HCT116 (cell line): ENCODE data around the gene SPON2. TPM values are rescaled to one million over a fixed set of nuclear protein-coding genes. Genes with fewer than 3 reads are reported as not detected.

Source experiments
- ATAC-seq: fragments of 200-7000 bp; cut with Tn5 transposase; 2 replicates; pipeline ENCODE4 v1.9.1; 2020; ENCODE audit warnings: mild to moderate bottlenecking, moderate library complexity
- BruUV-seq: library from RNA; stranded (reverse); fragments of 400-500 nt; replicated peaks from 2 replicates; lab custom pipeline; 2021; lab: Mats Ljungman, UMichigan
- CTCF ChIA-PET: fragments of 300-600 bp; sonication (Branson Sonifier 250); formaldehyde crosslinking; loops from one replicate; lab custom pipeline; 2021; ENCODE audit warnings: antibody characterized with exemption; lab: Charles Lee
- POLR2A ChIA-PET: fragments of 300-600, 350-600 bp; sonication (Branson Sonifier 250); formaldehyde crosslinking; loops from one replicate; lab custom pipeline; 2021; ENCODE audit warnings: antibody characterized with exemption; lab: Charles Lee
- RAD21 ChIA-PET, 2 experiments: fragments of 300-600 bp; sonication (Branson Sonifier 250); formaldehyde crosslinking; loops; one replicate each; lab custom pipeline; 2023; ENCODE audit warnings: low total read pairs in 2 of 2; ENCODE audit not compliant: uncharacterized antibody in 2 of 2, unreplicated experiment in 2 of 2, low non-redundant PET in 1 of 2; lab: Charles Lee
- DNase-seq: peaks from one replicate; pipeline ENCODE4 v3.0.0-alpha.2; 2010; ENCODE audit warnings: low read depth, low spot score
- H2AFZ ChIP-seq: fragments of 200-600 bp; shearing (Covaris generic), sonication (generic); 2 replicates; pipeline ENCODE4 v1.6.1; 2017; ENCODE audit warnings: low read depth, mixed run types, mixed read lengths, antibody characterized with exemption, low read length; ENCODE audit not compliant: poor library complexity, severe bottlenecking
- H3K27ac ChIP-seq: 2 replicates; pipeline ENCODE4 v1.5.1; 2012; ENCODE audit warnings: low read depth, low read length
- H3K27me3 ChIP-seq: fragments of 200-600 bp; sonication (generic); 2 replicates; pipeline ENCODE4 v1.6.1; 2016; ENCODE audit warnings: mixed run types, low read length, mixed read lengths; ENCODE audit not compliant: insufficient read depth
- H3K36me3 ChIP-seq, 2 experiments: fragments of 200-500 bp in 1 of 2; fragments of 200-600 bp in 1 of 2; sonication (Bioruptor generic) in 1 of 2; sonication (generic) in 1 of 2; 2 replicates each; pipeline versions ENCODE4 v1.5.1 to v1.6.1; 2014 to 2016; ENCODE audit warnings: low read length in 2 of 2, inconsistent platforms in 1 of 2, mixed read lengths in 1 of 2, mixed run types in 1 of 2; ENCODE audit not compliant: insufficient read depth in 2 of 2, control insufficient read depth in 1 of 2
- H3K4me1 ChIP-seq, 2 experiments: fragments of 200-600 bp in 1 of 2; sonication (generic) in 1 of 2; 2 replicates each; pipeline versions ENCODE4 v1.5.1 to v1.6.1; 2012 to 2017; ENCODE audit warnings: low read length in 2 of 2, inconsistent platforms in 1 of 2, mild to moderate bottlenecking in 1 of 2, mixed read lengths in 1 of 2, mixed run types in 1 of 2, moderate library complexity in 1 of 2; ENCODE audit not compliant: insufficient read depth in 2 of 2, control insufficient read depth in 1 of 2
- H3K4me2 ChIP-seq: fragments of 200-600 bp; sonication (generic); 2 replicates; pipeline ENCODE4 v1.6.1; 2017; ENCODE audit warnings: mixed run types, low read length, mixed read lengths
- H3K4me3 ChIP-seq, 2 experiments: fragments of 200-600 bp in 1 of 2; sonication (generic) in 1 of 2; replicated peaks in 1 of 2; 2 replicates each; pipeline ENCODE4 v1.5.1; 2011 to 2016; ENCODE audit warnings: low read length in 2 of 2, control low read depth in 1 of 2, low read depth in 1 of 2, mild to moderate bottlenecking in 1 of 2, mixed read lengths in 1 of 2, mixed run types in 1 of 2
- H3K79me2 ChIP-seq: fragments of 200-600 bp; sonication (generic); 2 replicates; pipeline ENCODE4 v1.6.1; 2017; ENCODE audit warnings: mild to moderate bottlenecking, mixed run types, low read length, moderate library complexity, mixed read lengths; ENCODE audit not compliant: insufficient read depth
- H3K9ac ChIP-seq: fragments of 200-600 bp; sonication (generic); 2 replicates; pipeline ENCODE4 v1.6.1; 2016; ENCODE audit warnings: low read length, mixed read lengths
- H3K9me2 ChIP-seq: fragments of 200-600 bp; sonication (generic), shearing (Covaris generic); 2 replicates; pipeline ENCODE4 v1.6.1; 2017; ENCODE audit warnings: mixed run types, mild to moderate bottlenecking, moderate library complexity; ENCODE audit not compliant: insufficient read depth
- H3K9me3 ChIP-seq, 2 experiments: fragments of 200-500 bp in 1 of 2; fragments of 200-600 bp in 1 of 2; sonication (Bioruptor generic) in 1 of 2; sonication (generic) in 1 of 2; 2 replicates each; pipeline ENCODE4 v1.6.1; 2014 to 2017; ENCODE audit warnings: low read length in 2 of 2, mixed read lengths in 2 of 2, inconsistent platforms in 1 of 2, low read depth in 1 of 2, mild to moderate bottlenecking in 1 of 2, mixed run types in 1 of 2, moderate library complexity in 1 of 2; ENCODE audit not compliant: control insufficient read depth in 1 of 2, insufficient read depth in 1 of 2
- H4K20me1 ChIP-seq: fragments of 200-600 bp; sonication (generic), shearing (Covaris generic); 2 replicates; pipeline ENCODE4 v1.6.1; 2017; ENCODE audit warnings: mixed run types, mild to moderate bottlenecking, moderate library complexity; ENCODE audit not compliant: insufficient read depth
- CBX3 ChIP-seq: IDR thresholded peaks from 2 replicates; pipeline ENCODE4 v1.6.1; 2012; ENCODE audit warnings: low read depth
- ELF1 ChIP-seq: IDR thresholded peaks from 2 replicates; pipeline ENCODE4 v1.6.1; 2012; ENCODE audit warnings: low read depth, borderline replicate concordance
- FOSL1 ChIP-seq: IDR thresholded peaks from 2 replicates; pipeline ENCODE4 v1.6.1; 2012; ENCODE audit warnings: low read depth
- SIN3A ChIP-seq: IDR thresholded peaks from 2 replicates; pipeline ENCODE4 v1.6.1; 2012; ENCODE audit warnings: low read depth
- ZFX ChIP-seq: fragments of 450-650 bp; IDR thresholded peaks from 2 replicates; pipeline ENCODE4 v1.6.1; 2017
- intact Hi-C: fragments of 100-400 bp; cut with micrococcal nuclease; formaldehyde crosslinking; loops from 2 replicates; pipeline ENCODE4 v1.10.0; 2022
- total RNA-seq: library from RNA; stranded (reverse); gene quantifications from one replicate; pipeline ENCODE4 v1.2.1, GENCODE V29; 2021; ENCODE audit not compliant: unreplicated experiment
- TF ChIP-seq, protein P1 (sequence below), 3 experiments: fragments of 200-600 bp in 1 of 3; sonication (generic) in 1 of 3; IDR thresholded peaks in 2 of 3; conservative IDR thresholded peaks in 1 of 3; 2 replicates each; pipeline ENCODE4 v1.5.1; 2012 to 2017; ENCODE audit warnings: low read depth in 2 of 3, low read length in 2 of 3, antibody characterized with exemption in 1 of 3, borderline replicate concordance in 1 of 3, control low read depth in 1 of 3, mild to moderate bottlenecking in 1 of 3, mixed read lengths in 1 of 3, mixed run types in 1 of 3, moderate library complexity in 1 of 3; ENCODE audit not compliant: insufficient read depth in 1 of 3
- TF ChIP-seq, protein P2 (sequence below): IDR thresholded peaks from 2 replicates; pipeline ENCODE4 v1.6.1; 2012
- TF ChIP-seq, protein P3 (sequence below): IDR thresholded peaks from 2 replicates; pipeline ENCODE4 v1.6.1; 2012
- TF ChIP-seq, protein P4 (sequence below): IDR thresholded peaks from 2 replicates; pipeline ENCODE4 v1.6.1; 2011; ENCODE audit warnings: mild to moderate bottlenecking, low read length, moderate library complexity; ENCODE audit not compliant: insufficient replicate concordance; ENCODE audit errors: extremely low read depth
- TF ChIP-seq, protein P5 (sequence below): IDR thresholded peaks from 2 replicates; pipeline ENCODE4 v1.6.1; 2012; ENCODE audit warnings: low read depth

Gene SPON2
- total RNA-seq, 1 experiment from 2014 or later = 1.5 TPM

DNA sequence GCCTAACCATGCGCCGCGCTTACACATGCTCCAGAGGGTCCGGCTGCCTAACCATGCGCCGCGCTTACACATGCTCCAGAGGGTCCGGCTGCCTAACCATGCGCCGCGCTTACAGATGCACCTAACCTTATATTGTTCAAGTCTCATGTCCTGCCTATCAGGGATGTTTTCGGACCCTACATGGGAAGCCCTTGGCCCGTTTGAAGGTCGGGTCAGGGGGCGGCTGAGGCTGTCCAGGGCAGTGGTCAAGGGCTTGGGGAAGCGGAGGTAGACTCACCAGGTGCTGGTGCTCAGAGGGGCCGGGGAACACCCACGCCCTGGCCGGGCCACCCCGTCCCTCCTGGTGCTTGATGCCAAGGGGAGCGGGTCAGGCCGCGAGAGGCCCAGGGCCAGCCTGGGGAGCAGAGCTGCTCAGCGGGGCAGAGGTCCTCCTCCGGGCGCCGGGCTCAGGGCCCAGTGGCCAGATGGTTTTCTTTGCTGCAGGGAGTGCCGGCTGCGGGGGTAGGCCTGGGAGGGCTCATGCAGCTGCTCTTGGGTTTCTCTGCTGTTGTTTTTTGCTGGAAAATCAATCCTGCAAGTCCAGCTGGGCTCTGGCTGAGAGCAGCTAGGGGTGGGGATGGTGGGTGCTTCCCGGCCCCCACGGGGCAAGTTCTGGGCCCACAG is 35.4 kb upstream of the SPON2 start:
- ChIA-PET RAD21 (no interaction called here), CTCF (no interaction called here), POLR2A (no interaction called here)
- Histone ChIP-seq H3K79me2 (no peaks in the 10 kb centered on the region), H3K36me3 (peaks cover 0 to 6% of the 10 kb centered on the region in 2 experiments; a peak in 1 of 4 replicates), H3K4me3 (no peak overlapping the region), H3K4me1 (no peaks in the 10 kb centered on the region), H3K9me3 (no peaks in the 10 kb centered on the region), H3K27ac (no peak overlapping the region), H3K9ac (no peak overlapping the region), H4K20me1 (no peaks in the 10 kb centered on the region), H3K4me2 (no peak overlapping the region), H3K27me3 (no peaks in the 10 kb centered on the region), H3K9me2 (no peaks in the 10 kb centered on the region), H2AFZ (no peak overlapping the region)
- no peak for TF ChIP-seq SIN3A
- TF ChIP-seq ELF1 = no peak
- TF ChIP-seq, protein P1, sequence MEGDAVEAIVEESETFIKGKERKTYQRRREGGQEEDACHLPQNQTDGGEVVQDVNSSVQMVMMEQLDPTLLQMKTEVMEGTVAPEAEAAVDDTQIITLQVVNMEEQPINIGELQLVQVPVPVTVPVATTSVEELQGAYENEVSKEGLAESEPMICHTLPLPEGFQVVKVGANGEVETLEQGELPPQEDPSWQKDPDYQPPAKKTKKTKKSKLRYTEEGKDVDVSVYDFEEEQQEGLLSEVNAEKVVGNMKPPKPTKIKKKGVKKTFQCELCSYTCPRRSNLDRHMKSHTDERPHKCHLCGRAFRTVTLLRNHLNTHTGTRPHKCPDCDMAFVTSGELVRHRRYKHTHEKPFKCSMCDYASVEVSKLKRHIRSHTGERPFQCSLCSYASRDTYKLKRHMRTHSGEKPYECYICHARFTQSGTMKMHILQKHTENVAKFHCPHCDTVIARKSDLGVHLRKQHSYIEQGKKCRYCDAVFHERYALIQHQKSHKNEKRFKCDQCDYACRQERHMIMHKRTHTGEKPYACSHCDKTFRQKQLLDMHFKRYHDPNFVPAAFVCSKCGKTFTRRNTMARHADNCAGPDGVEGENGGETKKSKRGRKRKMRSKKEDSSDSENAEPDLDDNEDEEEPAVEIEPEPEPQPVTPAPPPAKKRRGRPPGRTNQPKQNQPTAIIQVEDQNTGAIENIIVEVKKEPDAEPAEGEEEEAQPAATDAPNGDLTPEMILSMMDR (IDR thresholded peaks at IDR 0.05 in 2 of 3, conservative IDR thresholded peaks at IDR 0.05 in 1 of 3; ENCODE audit: borderline replicate concordance in 1 of 3, insufficient read depth in 1 of 3, low read depth in 2 of 3, low read length in 2 of 3) = no peak
- TF ChIP-seq, protein P2, sequence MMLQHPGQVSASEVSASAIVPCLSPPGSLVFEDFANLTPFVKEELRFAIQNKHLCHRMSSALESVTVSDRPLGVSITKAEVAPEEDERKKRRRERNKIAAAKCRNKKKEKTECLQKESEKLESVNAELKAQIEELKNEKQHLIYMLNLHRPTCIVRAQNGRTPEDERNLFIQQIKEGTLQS = no peak
- TF ChIP-seq ZFX = no peak
- TF ChIP-seq, protein P3, sequence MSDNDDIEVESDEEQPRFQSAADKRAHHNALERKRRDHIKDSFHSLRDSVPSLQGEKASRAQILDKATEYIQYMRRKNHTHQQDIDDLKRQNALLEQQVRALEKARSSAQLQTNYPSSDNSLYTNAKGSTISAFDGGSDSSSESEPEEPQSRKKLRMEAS = no peak
- TF ChIP-seq CBX3 = no peak
- BruUV-seq = no TSS peak
- ATAC-seq (no peak), DNase-seq (no peak)
- intact Hi-C loops = no loop called here

DNA sequence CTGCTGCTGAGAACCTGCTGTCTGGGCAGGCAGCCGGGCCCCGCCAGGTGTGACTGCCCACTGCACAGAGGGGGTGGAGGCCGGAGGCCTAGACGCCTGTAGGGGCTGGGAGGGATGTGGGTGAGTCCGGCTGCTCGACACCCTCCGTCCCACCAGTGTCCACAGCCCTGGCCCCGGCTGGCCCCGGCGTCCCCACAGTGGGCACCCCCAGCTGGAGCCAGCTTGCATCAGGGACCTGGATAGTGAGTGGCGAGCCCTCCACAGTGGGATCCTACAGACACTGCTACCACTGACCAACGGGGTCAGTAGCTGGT is 34.7 kb upstream of the SPON2 start:
- no TSS peak for BruUV-seq
- ATAC-seq (no peak), DNase-seq (no peak)
- H4K20me1 ChIP-seq = no peaks in the 10 kb centered on the region
- no peaks in the 10 kb centered on the region for H3K9me3 ChIP-seq
- H3K9me2 ChIP-seq = no peaks in the 10 kb centered on the region
- peaks cover 0 to 6% of the 10 kb centered on the region in 2 experiments; a peak in 1 of 4 replicates for H3K36me3 ChIP-seq
- POLR2A ChIA-PET = no interaction called here
- RAD21 ChIA-PET = no interaction called here
- H3K4me2 ChIP-seq = no peak overlapping the region
- H3K9ac ChIP-seq = no peak overlapping the region
- H3K4me1 ChIP-seq = no peaks in the 10 kb centered on the region
- H3K79me2 ChIP-seq = no peaks in the 10 kb centered on the region
- CTCF ChIA-PET = no interaction called here
- intact Hi-C loops = no loop called here
- no peak overlapping the region for H3K27ac ChIP-seq
- H2AFZ ChIP-seq = no peak overlapping the region
- H3K4me3 ChIP-seq = no peak overlapping the region
- no peaks in the 10 kb centered on the region for H3K27me3 ChIP-seq
- TF ChIP-seq SIN3A (no peak), ELF1 (no peak), FOSL1 (no peak), CBX3 (no peak)
- TF ChIP-seq, protein P2 = no peak
- TF ChIP-seq, protein P4, sequence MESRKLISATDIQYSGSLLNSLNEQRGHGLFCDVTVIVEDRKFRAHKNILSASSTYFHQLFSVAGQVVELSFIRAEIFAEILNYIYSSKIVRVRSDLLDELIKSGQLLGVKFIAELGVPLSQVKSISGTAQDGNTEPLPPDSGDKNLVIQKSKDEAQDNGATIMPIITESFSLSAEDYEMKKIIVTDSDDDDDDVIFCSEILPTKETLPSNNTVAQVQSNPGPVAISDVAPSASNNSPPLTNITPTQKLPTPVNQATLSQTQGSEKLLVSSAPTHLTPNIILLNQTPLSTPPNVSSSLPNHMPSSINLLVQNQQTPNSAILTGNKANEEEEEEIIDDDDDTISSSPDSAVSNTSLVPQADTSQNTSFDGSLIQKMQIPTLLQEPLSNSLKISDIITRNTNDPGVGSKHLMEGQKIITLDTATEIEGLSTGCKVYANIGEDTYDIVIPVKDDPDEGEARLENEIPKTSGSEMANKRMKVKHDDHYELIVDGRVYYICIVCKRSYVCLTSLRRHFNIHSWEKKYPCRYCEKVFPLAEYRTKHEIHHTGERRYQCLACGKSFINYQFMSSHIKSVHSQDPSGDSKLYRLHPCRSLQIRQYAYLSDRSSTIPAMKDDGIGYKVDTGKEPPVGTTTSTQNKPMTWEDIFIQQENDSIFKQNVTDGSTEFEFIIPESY = no peak
- TF ChIP-seq, protein P5, sequence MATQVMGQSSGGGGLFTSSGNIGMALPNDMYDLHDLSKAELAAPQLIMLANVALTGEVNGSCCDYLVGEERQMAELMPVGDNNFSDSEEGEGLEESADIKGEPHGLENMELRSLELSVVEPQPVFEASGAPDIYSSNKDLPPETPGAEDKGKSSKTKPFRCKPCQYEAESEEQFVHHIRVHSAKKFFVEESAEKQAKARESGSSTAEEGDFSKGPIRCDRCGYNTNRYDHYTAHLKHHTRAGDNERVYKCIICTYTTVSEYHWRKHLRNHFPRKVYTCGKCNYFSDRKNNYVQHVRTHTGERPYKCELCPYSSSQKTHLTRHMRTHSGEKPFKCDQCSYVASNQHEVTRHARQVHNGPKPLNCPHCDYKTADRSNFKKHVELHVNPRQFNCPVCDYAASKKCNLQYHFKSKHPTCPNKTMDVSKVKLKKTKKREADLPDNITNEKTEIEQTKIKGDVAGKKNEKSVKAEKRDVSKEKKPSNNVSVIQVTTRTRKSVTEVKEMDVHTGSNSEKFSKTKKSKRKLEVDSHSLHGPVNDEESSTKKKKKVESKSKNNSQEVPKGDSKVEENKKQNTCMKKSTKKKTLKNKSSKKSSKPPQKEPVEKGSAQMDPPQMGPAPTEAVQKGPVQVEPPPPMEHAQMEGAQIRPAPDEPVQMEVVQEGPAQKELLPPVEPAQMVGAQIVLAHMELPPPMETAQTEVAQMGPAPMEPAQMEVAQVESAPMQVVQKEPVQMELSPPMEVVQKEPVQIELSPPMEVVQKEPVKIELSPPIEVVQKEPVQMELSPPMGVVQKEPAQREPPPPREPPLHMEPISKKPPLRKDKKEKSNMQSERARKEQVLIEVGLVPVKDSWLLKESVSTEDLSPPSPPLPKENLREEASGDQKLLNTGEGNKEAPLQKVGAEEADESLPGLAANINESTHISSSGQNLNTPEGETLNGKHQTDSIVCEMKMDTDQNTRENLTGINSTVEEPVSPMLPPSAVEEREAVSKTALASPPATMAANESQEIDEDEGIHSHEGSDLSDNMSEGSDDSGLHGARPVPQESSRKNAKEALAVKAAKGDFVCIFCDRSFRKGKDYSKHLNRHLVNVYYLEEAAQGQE = no peak
